Right atrium auricular region (tissue), 2 donors: ENCODE measurements around the gene CEACAM1. TPM values are rescaled to one million over a fixed set of nuclear protein-coding genes. Genes with fewer than 3 reads are reported as not detected.

ENCODE experiments used
- DNase-seq: peaks from one replicate; pipeline ENCODE4 v3.0.0-alpha.2; 2019; ENCODE audit warnings: low spot score
- H3K27ac ChIP-seq, 2 donors: fragments of 200-600 bp; sonication (generic); 1 replicate in 1 of 2; 2 replicates in 1 of 2; pipeline ENCODE4 v1.5.1; 2016 to 2019
- H3K27me3 ChIP-seq, 2 donors: fragments of 200-600 bp; sonication (generic); one replicate each; pipeline versions ENCODE4 v1.5.1 to v1.6.0; 2017 to 2019
- H3K36me3 ChIP-seq: fragments of 200-600 bp; sonication (generic); one replicate; pipeline ENCODE4 v1.5.1; 2016
- H3K4me1 ChIP-seq, 2 donors: fragments of 200-600 bp; sonication (generic); one replicate each; pipeline versions ENCODE4 v1.5.1 to v1.6.0; 2017 to 2019
- H3K4me3 ChIP-seq, 2 donors: fragments of 200-600 bp; sonication (generic); 1 replicate in 1 of 2; 2 replicates in 1 of 2; pipeline ENCODE4 v1.5.1; 2017 to 2019; ENCODE audit warnings: mild to moderate bottlenecking in 1 of 2, moderate library complexity in 1 of 2
- H3K9me3 ChIP-seq, 2 donors: fragments of 200-600 bp; sonication (generic); one replicate each; pipeline ENCODE4 v1.5.1; 2019
- total RNA-seq, 2 donors: library from RNA; depleted of rRNA; stranded (reverse); fragments of >200 nt; gene quantifications; one replicate each; pipeline ENCODE4 v1.1.0, GENCODE V29; 2016
- TF ChIP-seq, protein P1 (sequence below), 2 donors: fragments of 200-600 bp; sonication (generic); IDR thresholded peaks; one replicate each; pipeline ENCODE4 v1.5.1; 2019; ENCODE audit warnings: antibody characterized with exemption in 2 of 2

Gene CEACAM1
- total RNA-seq, 2 donors from 2014 or later, result 0.78 to 0.94 TPM

DNA sequence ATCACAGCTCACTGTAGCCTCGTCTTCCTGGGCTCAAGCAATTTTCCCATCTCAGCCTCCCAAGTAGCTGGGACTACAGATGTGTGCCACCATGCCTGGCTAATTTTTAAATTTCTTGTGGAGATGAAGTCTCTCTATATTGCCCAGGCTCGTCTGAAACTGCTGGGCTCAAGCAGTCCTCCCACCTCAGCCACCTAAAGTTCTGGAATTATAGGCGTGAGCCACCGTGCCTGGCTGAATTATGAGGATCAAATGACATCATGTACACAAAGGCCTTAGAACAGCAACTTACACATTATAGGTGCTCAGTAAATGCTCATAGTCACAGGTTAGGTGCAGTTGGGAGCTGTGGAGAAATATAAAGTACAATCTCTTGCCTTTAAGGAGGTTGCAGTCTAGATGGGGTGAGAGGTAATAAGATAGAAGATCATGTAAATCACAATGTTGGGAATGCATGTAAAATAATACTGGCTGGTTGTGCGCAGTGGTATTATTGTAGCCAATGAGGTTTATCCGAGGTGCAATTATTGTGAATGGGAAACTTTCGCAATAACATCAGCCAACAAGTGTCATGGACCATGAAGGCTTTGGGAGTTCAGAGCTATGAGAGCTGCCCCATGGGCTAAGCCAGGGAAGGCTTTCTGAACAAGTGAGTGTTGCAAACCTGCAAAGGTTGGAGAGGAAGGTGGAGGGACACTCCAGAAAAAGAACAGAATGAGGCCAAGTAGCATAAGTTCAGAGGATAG lies 55.7 kb downstream of the CEACAM1 start:
- TF ChIP-seq, protein P1, sequence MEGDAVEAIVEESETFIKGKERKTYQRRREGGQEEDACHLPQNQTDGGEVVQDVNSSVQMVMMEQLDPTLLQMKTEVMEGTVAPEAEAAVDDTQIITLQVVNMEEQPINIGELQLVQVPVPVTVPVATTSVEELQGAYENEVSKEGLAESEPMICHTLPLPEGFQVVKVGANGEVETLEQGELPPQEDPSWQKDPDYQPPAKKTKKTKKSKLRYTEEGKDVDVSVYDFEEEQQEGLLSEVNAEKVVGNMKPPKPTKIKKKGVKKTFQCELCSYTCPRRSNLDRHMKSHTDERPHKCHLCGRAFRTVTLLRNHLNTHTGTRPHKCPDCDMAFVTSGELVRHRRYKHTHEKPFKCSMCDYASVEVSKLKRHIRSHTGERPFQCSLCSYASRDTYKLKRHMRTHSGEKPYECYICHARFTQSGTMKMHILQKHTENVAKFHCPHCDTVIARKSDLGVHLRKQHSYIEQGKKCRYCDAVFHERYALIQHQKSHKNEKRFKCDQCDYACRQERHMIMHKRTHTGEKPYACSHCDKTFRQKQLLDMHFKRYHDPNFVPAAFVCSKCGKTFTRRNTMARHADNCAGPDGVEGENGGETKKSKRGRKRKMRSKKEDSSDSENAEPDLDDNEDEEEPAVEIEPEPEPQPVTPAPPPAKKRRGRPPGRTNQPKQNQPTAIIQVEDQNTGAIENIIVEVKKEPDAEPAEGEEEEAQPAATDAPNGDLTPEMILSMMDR (IDR thresholded peaks at IDR 0.05), result no peak

DNA sequence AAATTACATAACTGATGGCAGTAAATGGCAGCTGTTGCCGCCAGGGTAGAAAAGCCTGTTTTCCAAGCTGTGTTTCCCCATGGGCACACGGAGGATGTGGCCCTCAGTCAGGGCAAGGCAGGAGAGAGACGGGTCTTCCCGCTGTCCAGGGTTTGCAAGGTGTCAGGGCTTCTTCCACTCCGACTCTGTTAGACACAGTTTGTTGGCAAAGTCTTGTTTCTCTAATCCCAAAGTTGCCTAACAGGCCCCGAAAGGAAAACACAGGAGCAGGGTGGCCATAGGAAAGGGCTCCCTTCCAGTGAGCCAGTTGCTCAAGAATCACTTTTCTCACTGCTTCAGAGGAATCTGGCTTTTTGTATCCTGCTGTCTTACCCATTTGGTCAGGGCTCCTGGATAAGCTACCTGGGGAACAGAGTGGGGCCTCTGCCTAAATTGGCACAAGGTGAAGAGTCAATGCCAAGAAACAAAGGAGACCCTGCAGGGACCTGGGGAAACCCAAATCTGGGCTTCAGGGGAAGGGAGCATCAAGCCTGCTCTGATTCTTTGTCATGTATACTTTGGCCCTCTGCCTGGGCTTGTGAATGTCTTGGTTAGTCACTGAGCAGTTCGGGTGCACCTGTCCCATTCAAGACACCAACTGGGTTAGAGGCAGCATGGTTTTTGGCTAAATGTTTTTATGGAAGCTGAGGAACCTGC lies 56.6 kb downstream of the CEACAM1 start:
- Histone ChIP-seq H3K4me3 (no peak overlapping the region), H3K4me1 (no peaks in the 10 kb centered on the region), H3K27me3 (no peaks in the 10 kb centered on the region), H3K27ac (no peak overlapping the region), H3K9me3 (no peaks in the 10 kb centered on the region), H3K36me3 (no peaks in the 10 kb centered on the region)
- TF ChIP-seq, protein P1 (IDR thresholded peaks at IDR 0.05), result no peak
- no peak for DNase-seq

More for the DNA sequence above, 55.7 kb downstream of the CEACAM1 start:
- Histone ChIP-seq H3K9me3 (no peaks in the 10 kb centered on the region), H3K27me3 (no peaks in the 10 kb centered on the region), H3K36me3 (no peaks in the 10 kb centered on the region), H3K4me3 (no peak overlapping the region), H3K4me1 (no peaks in the 10 kb centered on the region), H3K27ac (no peak overlapping the region)
- DNase-seq, result no peak

DNA sequence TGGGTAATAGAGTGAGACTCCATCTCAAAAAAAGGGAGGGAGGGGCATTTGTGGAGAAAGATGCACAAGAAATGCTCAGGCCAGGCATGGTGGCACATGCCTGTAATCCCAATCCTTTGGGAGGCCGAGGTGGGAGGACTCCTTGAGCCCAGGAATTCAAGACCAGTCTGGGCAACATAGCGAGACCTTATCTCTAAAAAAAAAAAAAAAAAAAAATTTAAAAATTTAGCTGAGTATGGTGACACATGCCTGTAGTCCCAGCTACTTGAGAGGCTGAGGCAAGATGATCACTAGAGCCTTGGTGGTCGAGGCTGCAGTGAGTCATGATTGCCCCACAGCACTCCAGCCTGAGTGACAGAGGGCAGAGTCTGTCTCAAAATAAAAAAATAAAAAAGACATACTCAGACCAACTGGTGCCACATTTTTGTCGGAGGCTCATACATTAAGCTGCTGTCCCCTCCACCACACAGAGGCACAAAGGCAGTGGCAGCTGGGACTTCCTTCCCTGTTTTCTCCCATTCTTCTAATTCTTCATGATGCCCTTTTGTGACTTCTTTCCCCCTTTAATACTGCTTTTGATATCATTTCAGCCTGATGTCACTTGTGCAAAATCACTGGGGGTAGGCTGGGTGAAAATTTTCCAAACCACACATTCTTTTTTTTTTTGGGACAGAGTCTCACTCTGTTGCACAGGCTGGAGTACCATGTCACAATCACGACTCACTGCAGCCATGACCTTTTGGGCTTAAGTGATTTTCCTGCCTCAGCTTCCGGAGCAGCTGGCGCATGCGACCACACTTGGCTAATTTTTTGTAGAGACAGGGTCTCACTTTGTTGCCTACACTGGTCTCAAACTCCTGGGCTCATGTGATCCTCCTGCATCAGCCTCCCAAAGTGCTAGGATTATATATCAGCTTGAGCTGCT lies 58.7 kb downstream of the CEACAM1 start:
- TF ChIP-seq, protein P1 (IDR thresholded peaks at IDR 0.05), result no peak
- Histone ChIP-seq H3K4me1 (peaks cover 0 to 12% of the 10 kb centered on the region in 2 donors), H3K27me3 (no peaks in the 10 kb centered on the region), H3K4me3 (no peak overlapping the region), H3K36me3 (no peaks in the 10 kb centered on the region), H3K9me3 (no peaks in the 10 kb centered on the region), H3K27ac (no peak overlapping the region)
- DNase-seq, result no peak

DNA sequence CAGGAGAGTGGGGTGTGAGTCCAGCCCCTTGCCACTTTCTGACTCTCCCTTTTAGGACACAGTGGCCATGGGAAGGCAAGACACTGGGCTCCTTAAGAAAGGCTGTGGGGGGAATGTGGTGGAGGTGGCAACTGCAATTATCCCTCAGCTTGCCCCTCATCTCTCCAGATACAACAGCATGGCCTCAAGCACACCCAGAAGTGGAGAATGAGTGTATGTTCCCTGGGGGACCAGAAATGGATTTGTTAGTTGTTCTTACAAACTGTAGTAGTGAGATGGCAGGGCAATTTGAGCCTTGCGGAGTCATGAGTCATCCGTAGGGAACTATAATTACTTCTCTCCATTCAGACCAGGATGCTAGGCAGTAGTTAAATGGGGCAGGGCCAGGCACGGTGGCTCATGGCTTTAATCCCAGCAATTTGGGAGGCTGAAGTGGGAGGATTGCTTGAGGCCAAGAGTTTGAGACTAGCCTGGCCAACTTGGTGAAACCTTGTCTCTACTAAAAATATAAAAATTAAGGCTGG lies 59.9 kb downstream of the CEACAM1 start:
- TF ChIP-seq, protein P1 (IDR thresholded peaks at IDR 0.05), result no peak
- Histone ChIP-seq H3K4me3 (no peak overlapping the region), H3K36me3 (no peaks in the 10 kb centered on the region)

DNA sequence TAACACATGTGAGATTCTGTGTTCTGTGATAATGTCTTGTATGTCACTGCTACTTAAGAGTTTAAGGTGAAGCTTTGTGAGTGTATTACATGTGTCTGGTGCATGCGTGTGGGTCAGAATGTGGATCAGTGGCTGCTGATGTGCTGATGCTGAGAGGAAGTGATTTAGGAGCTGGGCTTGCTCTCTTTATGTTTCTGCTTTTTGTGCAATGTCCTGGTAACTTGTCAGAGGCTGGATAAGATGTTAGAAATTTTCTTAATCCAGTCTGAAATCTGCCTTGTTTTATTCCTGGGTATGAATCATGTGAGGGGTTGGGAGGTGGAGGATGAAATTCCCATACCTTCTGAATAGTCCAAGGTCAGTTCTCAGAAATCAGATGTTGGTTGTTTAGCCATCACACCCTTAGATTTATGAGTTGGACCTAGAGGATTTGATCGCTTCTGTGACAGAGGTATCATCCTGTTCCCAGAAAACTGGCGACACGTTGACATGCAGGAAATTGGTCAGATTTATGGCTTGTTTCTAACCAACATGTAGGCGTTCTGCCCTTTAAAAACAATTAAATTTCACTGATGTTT lies 61.0 kb downstream of the CEACAM1 start:
- Histone ChIP-seq H3K4me1 (peaks cover 0 to 13% of the 10 kb centered on the region in 2 donors), H3K27ac (no peak overlapping the region), H3K9me3 (no peaks in the 10 kb centered on the region), H3K27me3 (no peaks in the 10 kb centered on the region), H3K36me3 (no peaks in the 10 kb centered on the region), H3K4me3 (no peak overlapping the region)
- TF ChIP-seq, protein P1 (IDR thresholded peaks at IDR 0.05), result no peak
- no peak for DNase-seq

More for the DNA sequence above, 59.9 kb downstream of the CEACAM1 start:
- no peak for DNase-seq
- H3K4me1 ChIP-seq, result peaks cover 0 to 12% of the 10 kb centered on the region in 2 donors
- H3K27me3 ChIP-seq, result no peaks in the 10 kb centered on the region
- no peaks in the 10 kb centered on the region for H3K9me3 ChIP-seq
- no peak overlapping the region for H3K27ac ChIP-seq
